Right renal pelvis (tissue), 4 donors: Measurements from ENCODE around the gene IRF2. TPM values are rescaled to one million over a fixed set of nuclear protein-coding genes. Genes with fewer than 3 reads are reported as not detected.

Experiments
- DNase-seq, 4 donors: peaks; one replicate each; pipeline ENCODE4 v3.0.0-alpha.2; 2013; ENCODE audit warnings: low read depth in 4 of 4, low spot score in 3 of 4, missing footprints in 1 of 4
- polyA plus RNA-seq, 4 donors: library from polyadenylated mRNA; unstranded; fragments of 120-200 nt; gene quantifications; one replicate each; pipeline ENCODE4 v1.2.1, GENCODE V29; 2013; ENCODE audit not compliant: insufficient read length in 4 of 4

IRF2 gene
- polyA plus RNA-seq, 4 donors, result 31.6 to 39.6 (median 36.2) TPM

- DNase-seq, result no peak
Measured at GRCh38 chr4:184451726-184452125, 22.6 kb downstream of the IRF2 start.

- no peak for DNase-seq
Measured at GRCh38 chr4:184450743-184451535, 23.4 kb downstream of the IRF2 start.

GRCh38 chr4:184450045-184450444, 24.3 kb downstream of the IRF2 start:
- no peak for DNase-seq

GRCh38 chr4:184448821-184449220, 25.5 kb downstream of the IRF2 start:
- DNase-seq, result no peak

GRCh38 chr4:184448141-184448540, 26.2 kb downstream of the IRF2 start:
- DNase-seq, result no peak

- DNase-seq, result no peak
Measured at GRCh38 chr4:184447664-184448063, 26.7 kb downstream of the IRF2 start.

- no peak for DNase-seq
Measured at GRCh38 chr4:184446132-184446658, 28.2 kb downstream of the IRF2 start.

- DNase-seq, result no peak
Measured at GRCh38 chr4:184444953-184445309, 29.4 kb downstream of the IRF2 start.

GRCh38 chr4:184444215-184444952, 30.0 kb downstream of the IRF2 start:
- DNase-seq, result no peak

GRCh38 chr4:184443318-184443717, 31.0 kb downstream of the IRF2 start:
- DNase-seq, result no peak

GRCh38 chr4:184442314-184442635, 32.1 kb downstream of the IRF2 start:
- no peak for DNase-seq

GRCh38 chr4:184441461-184442313, 32.7 kb downstream of the IRF2 start:
- no peak for DNase-seq

GRCh38 chr4:184440595-184441358, 33.6 kb downstream of the IRF2 start:
- no peak for DNase-seq

GRCh38 chr4:184439856-184440594, 34.3 kb downstream of the IRF2 start:
- no peak for DNase-seq

GRCh38 chr4:184439386-184439785, 35.0 kb downstream of the IRF2 start:
- no peak for DNase-seq

- DNase-seq, result no peak
Measured at GRCh38 chr4:184438375-184438774, 36.0 kb downstream of the IRF2 start.

- no peak for DNase-seq
Measured at GRCh38 chr4:184437565-184438265, 36.6 kb downstream of the IRF2 start.

- DNase-seq, result no peak
Measured at GRCh38 chr4:184434501-184435066, 39.8 kb downstream of the IRF2 start.

GRCh38 chr4:184434021-184434420, 40.3 kb downstream of the IRF2 start:
- DNase-seq, result no peak
